Panc1 (cell line): ENCODE measurements around the gene APLNR. TPM values are rescaled to one million over a fixed set of nuclear protein-coding genes. Genes with fewer than 3 reads are reported as not detected.

Source experiments
- ATAC-seq: fragments of 200-7000 bp; cut with Tn5 transposase; 2 replicates; pipeline ENCODE4 v1.9.1; 2020; ENCODE audit warnings: mild to moderate bottlenecking, moderate library complexity
- BruUV-seq: library from RNA; stranded (reverse); fragments of 400-500 nt; replicated peaks from 2 replicates; lab custom pipeline; 2021; lab: Mats Ljungman, UMichigan
- CTCF ChIA-PET: fragments of 300-600 bp; sonication (Branson Sonifier 250); formaldehyde crosslinking; loops from one replicate; lab custom pipeline; 2022; ENCODE audit warnings: antibody characterized with exemption; lab: Charles Lee
- POLR2A ChIA-PET: fragments of 300-600 bp; sonication (Branson Sonifier 250); formaldehyde crosslinking; loops from one replicate; lab custom pipeline; 2022; ENCODE audit warnings: antibody characterized with exemption; lab: Charles Lee
- DNase-seq: peaks from one replicate; pipeline ENCODE4 v3.0.0-alpha.2; 2010; ENCODE audit warnings: low read depth, low spot score
- H3K27ac ChIP-seq: 2 replicates; pipeline ENCODE4 v1.5.1; 2011; ENCODE audit warnings: mild to moderate bottlenecking, low read length, inconsistent platforms
- H3K27me3 ChIP-seq: fragments of 200-500 bp; sonication (Bioruptor generic); 2 replicates; pipeline ENCODE4 v1.6.0; 2014; ENCODE audit warnings: low read length, inconsistent platforms; ENCODE audit not compliant: control insufficient read depth, insufficient read depth
- H3K36me3 ChIP-seq: fragments of 200-500 bp; sonication (Bioruptor generic); 2 replicates; pipeline ENCODE4 v1.5.1; 2014; ENCODE audit warnings: inconsistent platforms, mild to moderate bottlenecking, low read length, moderate library complexity; ENCODE audit not compliant: control insufficient read depth, insufficient read depth
- H3K4me1 ChIP-seq: 2 replicates; pipeline ENCODE4 v1.5.1; 2011; ENCODE audit warnings: inconsistent platforms, mild to moderate bottlenecking, low read length, moderate library complexity; ENCODE audit not compliant: control insufficient read depth, insufficient read depth
- H3K4me3 ChIP-seq, 2 experiments: 2 replicates each; pipeline ENCODE4 v1.5.1; 2011 to 2012; ENCODE audit warnings: low read depth in 2 of 2, low read length in 2 of 2, mild to moderate bottlenecking in 2 of 2, inconsistent platforms in 1 of 2, moderate library complexity in 1 of 2
- H3K9me3 ChIP-seq: fragments of 200-500 bp; sonication (Bioruptor generic); 2 replicates; pipeline ENCODE4 v1.5.1; 2014; ENCODE audit warnings: low read depth, mild to moderate bottlenecking, inconsistent platforms, low read length, moderate library complexity; ENCODE audit not compliant: control insufficient read depth, insufficient read depth
- CTCF ChIP-seq: fragments of 450-650 bp; IDR thresholded peaks from 2 replicates; pipeline ENCODE4 v1.5.1; 2017; ENCODE audit warnings: mild to moderate bottlenecking
- POLR2AphosphoS5 ChIP-seq: IDR thresholded peaks from 2 replicates; pipeline ENCODE4 v1.6.1; 2012; ENCODE audit warnings: mild to moderate bottlenecking, low read depth, low read length, moderate library complexity
- REST ChIP-seq, 2 experiments: IDR thresholded peaks; 2 replicates each; pipeline ENCODE4 v1.6.1; 2011 to 2012; ENCODE audit warnings: low read depth in 2 of 2, control low read depth in 1 of 2, low read length in 1 of 2, mild to moderate bottlenecking in 1 of 2, moderate library complexity in 1 of 2; ENCODE audit not compliant: insufficient read depth in 1 of 2
- SIN3A ChIP-seq: IDR thresholded peaks from 2 replicates; pipeline ENCODE4 v1.6.1; 2012; ENCODE audit warnings: low read depth, mild to moderate bottlenecking, low read length, moderate library complexity, borderline replicate concordance; ENCODE audit not compliant: insufficient read depth
- TCF7L2 ChIP-seq: IDR thresholded peaks from 2 replicates; pipeline ENCODE4 v1.6.1; 2011; ENCODE audit warnings: mild to moderate bottlenecking, low read depth, low read length, inconsistent platforms
- in situ Hi-C: cut with HindIII; loops from 2 replicates; pipeline ENCODE4 v1.10.0; 2016; ENCODE audit warnings: low sequenced_read_pairs, low pct_unique_long_range_greater_than_20kb
- intact Hi-C: fragments of 100-400 bp; cut with micrococcal nuclease; formaldehyde crosslinking; loops from one replicate; pipeline ENCODE4 v1.10.0; 2022; ENCODE audit not compliant: unreplicated experiment
- total RNA-seq: library from RNA; stranded (reverse); gene quantifications from one replicate; pipeline ENCODE4 v1.2.1, GENCODE V29; 2021; ENCODE audit not compliant: unreplicated experiment

Gene APLNR
- total RNA-seq, 1 experiment from 2014 or later, result not detected

- CTCF ChIA-PET, result interaction anchor here (0.6 kb wide), 1 partner anchor 553 kb away, joined by 13 read pairs; no protein-coding TSS in a partner anchor
Measured at GRCh38 chr11:57254631-57255030, 17.6 kb upstream of the APLNR start.

GRCh38 chr11:57251491-57252104, 14.5 kb upstream of the APLNR start:
- Histone ChIP-seq H3K4me1 (no peaks in the 10 kb centered on the region; the same call in 1 of the 2 replicates), H3K27me3 (peaks cover 9% of the 10 kb centered on the region; the same call in 1 of the 2 replicates), H3K9me3 (no peaks in the 10 kb centered on the region), H3K4me3 (no peak overlapping the region), H3K27ac (no peak overlapping the region), H3K36me3 (no peaks in the 10 kb centered on the region)
- CTCF ChIA-PET, result no interaction called here
- intact Hi-C loops (no loop called here), in situ Hi-C loops (no loop called here)
- BruUV-seq, result no TSS peak
- DNase-seq, result no peak
- no peak for ATAC-seq
- POLR2A ChIA-PET, result no interaction called here
- TF ChIP-seq SIN3A (no peak), TCF7L2 (no peak), CTCF (no peak), POLR2AphosphoS5 (no peak), REST (IDR thresholded peaks at IDR 0.05; ENCODE audit: insufficient read depth in 1 of 2, low read depth in 2 of 2, low read length in 1 of 2) (no peak)

More at GRCh38 chr11:57254631-57255030, 17.6 kb upstream of the APLNR start:
- H3K27ac ChIP-seq, result no peak overlapping the region
- ATAC-seq, result no peak
- no peaks in the 10 kb centered on the region for H3K9me3 ChIP-seq
- no peak overlapping the region for H3K4me3 ChIP-seq
- no peaks in the 10 kb centered on the region for H3K36me3 ChIP-seq
- intact Hi-C loops (no loop called here), in situ Hi-C loops (no loop called here)
- no TSS peak for BruUV-seq
- TF ChIP-seq POLR2AphosphoS5 (no peak), CTCF (no peak), SIN3A (no peak), TCF7L2 (no peak), REST (IDR thresholded peaks at IDR 0.05; ENCODE audit: insufficient read depth in 1 of 2, low read depth in 2 of 2, low read length in 1 of 2) (no peak)
- H3K27me3 ChIP-seq, result peaks cover 9% of the 10 kb centered on the region; the same call in 1 of the 2 replicates
- no peak for DNase-seq
- H3K4me1 ChIP-seq, result no peaks in the 10 kb centered on the region
- POLR2A ChIA-PET, result no interaction called here
